OCI-LY7 (cell line): ENCODE measurements around the gene ZNF232.
"Not testable (repeated sequence)": the region's sequence is repeated elsewhere in the genome, so short reads cannot be mapped to it uniquely, and the experiment has no call there.

Source experiments
- EZH2phosphoT487 ChIP-seq: fragments of 200-600 bp; sonication (generic); IDR thresholded peaks from 2 replicates; pipeline ENCODE4 v1.6.1; 2018; ENCODE audit warnings: low read depth, borderline replicate concordance, mild to moderate bottlenecking, mixed run types, antibody characterized with exemption, low read length, moderate library complexity, mixed read lengths
- TF ChIP-seq, protein P1 (sequence below): fragments of 200-600 bp; sonication (generic); conservative IDR thresholded peaks from 2 replicates; pipeline ENCODE4 v1.5.1; 2014; ENCODE audit warnings: mild to moderate bottlenecking, antibody characterized with exemption, low read length, moderate library complexity, mixed read lengths

DNA sequence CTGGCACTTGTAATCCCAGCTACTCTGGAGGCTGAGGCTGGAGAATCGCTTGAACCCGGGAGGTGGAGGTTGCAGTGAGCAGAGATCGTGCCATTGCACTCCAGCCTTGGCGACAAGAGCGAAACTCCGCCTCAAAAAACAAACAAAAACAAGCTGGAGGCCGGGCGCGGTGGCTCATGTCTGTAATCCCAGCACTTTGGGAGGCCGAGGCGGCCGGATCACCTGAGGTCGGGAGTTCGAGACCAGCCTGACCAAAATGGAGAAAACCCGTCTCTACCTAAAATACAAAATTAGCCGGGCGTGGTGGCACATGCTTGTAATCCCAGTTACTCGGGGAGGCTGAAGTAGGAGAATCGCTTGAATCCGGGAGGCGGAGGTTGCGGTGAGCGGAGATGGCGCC, 34.4 kb downstream of the ZNF232 start:
- TF ChIP-seq, protein P1, sequence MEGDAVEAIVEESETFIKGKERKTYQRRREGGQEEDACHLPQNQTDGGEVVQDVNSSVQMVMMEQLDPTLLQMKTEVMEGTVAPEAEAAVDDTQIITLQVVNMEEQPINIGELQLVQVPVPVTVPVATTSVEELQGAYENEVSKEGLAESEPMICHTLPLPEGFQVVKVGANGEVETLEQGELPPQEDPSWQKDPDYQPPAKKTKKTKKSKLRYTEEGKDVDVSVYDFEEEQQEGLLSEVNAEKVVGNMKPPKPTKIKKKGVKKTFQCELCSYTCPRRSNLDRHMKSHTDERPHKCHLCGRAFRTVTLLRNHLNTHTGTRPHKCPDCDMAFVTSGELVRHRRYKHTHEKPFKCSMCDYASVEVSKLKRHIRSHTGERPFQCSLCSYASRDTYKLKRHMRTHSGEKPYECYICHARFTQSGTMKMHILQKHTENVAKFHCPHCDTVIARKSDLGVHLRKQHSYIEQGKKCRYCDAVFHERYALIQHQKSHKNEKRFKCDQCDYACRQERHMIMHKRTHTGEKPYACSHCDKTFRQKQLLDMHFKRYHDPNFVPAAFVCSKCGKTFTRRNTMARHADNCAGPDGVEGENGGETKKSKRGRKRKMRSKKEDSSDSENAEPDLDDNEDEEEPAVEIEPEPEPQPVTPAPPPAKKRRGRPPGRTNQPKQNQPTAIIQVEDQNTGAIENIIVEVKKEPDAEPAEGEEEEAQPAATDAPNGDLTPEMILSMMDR: not testable (repeated sequence)
- TF ChIP-seq EZH2phosphoT487: not testable (repeated sequence)
